T-helper 1 cell treated with Interleukin-12 subunit alpha and Interleukin-12 subunit beta and Interleukin-4 antibody, amounts not matched to agents 30 μg/mL and 1 μg/mL, for 36 hours (primary cell): ENCODE measurements around the gene CAMTA1.

ENCODE experiments used
- H3K27ac Mint-ChIP-seq: one replicate; pipeline ENCODE4 v1.8.0; 2021; ENCODE audit warnings: mild to moderate bottlenecking, mixed read lengths
- H3K27me3 Mint-ChIP-seq: one replicate; pipeline ENCODE4 v1.8.0; 2021; ENCODE audit warnings: low read depth, mixed read lengths
- H3K36me3 Mint-ChIP-seq: one replicate; pipeline ENCODE4 v1.8.0; 2021; ENCODE audit warnings: low read depth, mixed read lengths
- H3K4me1 Mint-ChIP-seq: one replicate; pipeline ENCODE4 v1.8.0; 2021; ENCODE audit warnings: low read depth, mixed read lengths
- H3K4me3 Mint-ChIP-seq: one replicate; pipeline ENCODE4 v1.8.0; 2021; ENCODE audit warnings: mild to moderate bottlenecking, moderate library complexity, mixed read lengths
- H3K9me3 Mint-ChIP-seq: one replicate; pipeline ENCODE4 v1.8.0; 2021; ENCODE audit warnings: mixed read lengths

The CAMTA1 gene

DNA sequence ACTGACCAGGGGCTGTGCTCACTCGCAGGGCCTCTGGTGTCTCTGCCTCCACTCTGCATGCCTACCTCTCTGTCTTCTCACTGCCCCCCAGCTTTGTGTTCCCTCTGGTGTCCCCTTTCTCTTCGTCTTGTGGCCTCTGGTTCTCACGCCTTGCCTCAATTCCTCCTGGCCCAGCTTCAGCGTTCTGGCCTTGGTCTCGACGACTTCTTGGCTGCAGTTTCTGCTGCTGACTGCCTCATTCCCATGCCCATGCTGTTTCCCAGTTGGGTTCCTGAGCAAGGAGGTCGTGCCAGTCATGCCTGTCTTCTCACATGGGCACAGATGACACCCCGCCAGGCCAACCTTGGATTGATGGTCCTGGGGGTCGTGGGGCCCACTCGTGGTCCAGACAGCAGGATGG lies 562.8 kb downstream of the CAMTA1 start:
- Mint-ChIP-seq H3K9me3 (no peaks in the 10 kb centered on the region), H3K27me3 (no peaks in the 10 kb centered on the region), H3K27ac (no peak overlapping the region), H3K4me1 (no peaks in the 10 kb centered on the region), H3K4me3 (no peak overlapping the region), H3K36me3 (no peaks in the 10 kb centered on the region)

DNA sequence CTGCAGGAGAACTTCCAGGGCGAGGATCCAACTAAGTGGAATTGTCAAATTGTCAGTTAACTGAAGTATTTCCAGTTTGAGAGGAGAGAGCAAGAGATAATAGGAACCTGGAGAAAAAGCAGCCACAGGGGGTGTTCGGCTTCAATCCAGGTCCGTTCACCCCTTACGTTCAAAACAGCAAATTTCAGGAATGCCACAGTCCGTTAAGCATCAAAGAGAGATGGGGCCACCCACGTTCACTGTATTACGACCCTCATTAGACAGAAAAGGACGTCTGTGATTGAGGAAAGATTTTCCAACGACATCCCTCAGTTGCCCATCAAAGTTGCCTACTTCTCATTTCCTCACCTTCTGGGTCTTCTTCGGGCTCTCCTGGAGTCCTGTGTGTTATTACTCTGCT lies 563.3 kb downstream of the CAMTA1 start:
- Mint-ChIP-seq H3K27ac (no peak overlapping the region), H3K27me3 (no peaks in the 10 kb centered on the region), H3K36me3 (no peaks in the 10 kb centered on the region), H3K4me1 (no peaks in the 10 kb centered on the region), H3K4me3 (no peak overlapping the region), H3K9me3 (no peaks in the 10 kb centered on the region)

DNA sequence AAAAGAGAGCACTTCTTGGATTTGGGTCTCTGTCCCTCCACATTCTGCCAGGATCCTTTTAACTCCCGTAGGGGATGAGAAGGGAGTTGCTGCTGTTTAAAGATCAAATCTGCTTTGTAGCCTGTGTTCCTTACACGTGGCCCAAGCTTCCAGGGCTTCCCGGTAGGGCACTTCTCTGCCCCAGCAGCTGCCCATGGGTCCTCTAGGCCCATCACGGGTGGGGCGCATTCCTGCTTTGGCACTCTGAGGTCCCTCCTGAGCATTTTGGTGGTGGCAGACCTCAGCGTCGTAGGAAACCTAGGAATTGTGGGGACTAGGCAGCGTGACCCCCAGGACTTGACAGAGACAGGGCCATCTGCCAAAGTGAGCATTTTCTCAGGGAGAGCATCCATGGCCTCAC lies 565.5 kb downstream of the CAMTA1 start:
- Mint-ChIP-seq H3K36me3 (no peaks in the 10 kb centered on the region), H3K9me3 (no peaks in the 10 kb centered on the region), H3K27me3 (no peaks in the 10 kb centered on the region)

DNA sequence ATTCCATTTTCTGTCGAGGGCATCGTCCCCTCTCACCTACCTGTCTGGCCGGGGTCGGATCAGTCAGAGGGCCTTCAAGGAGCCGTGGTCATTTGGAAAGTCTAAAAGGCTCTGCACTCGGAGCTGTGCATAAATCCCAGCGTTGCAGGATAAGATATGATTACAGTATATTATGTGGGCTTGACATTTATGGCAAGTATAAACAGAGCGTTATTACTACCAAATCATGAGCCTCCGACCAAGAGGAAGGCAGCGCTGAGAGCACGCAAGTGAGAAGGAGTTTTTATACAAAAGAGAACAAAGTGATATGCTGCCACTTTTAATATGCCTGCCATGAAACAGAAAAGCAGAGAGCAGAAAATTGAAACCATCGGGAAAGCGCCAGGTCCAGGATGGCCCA lies 566.4 kb downstream of the CAMTA1 start:
- H3K4me3 Mint-ChIP-seq, result no peak overlapping the region

More for the DNA sequence above, 565.5 kb downstream of the CAMTA1 start:
- H3K4me1 Mint-ChIP-seq, result no peaks in the 10 kb centered on the region
- H3K4me3 Mint-ChIP-seq, result no peak overlapping the region
- no peak overlapping the region for H3K27ac Mint-ChIP-seq

DNA sequence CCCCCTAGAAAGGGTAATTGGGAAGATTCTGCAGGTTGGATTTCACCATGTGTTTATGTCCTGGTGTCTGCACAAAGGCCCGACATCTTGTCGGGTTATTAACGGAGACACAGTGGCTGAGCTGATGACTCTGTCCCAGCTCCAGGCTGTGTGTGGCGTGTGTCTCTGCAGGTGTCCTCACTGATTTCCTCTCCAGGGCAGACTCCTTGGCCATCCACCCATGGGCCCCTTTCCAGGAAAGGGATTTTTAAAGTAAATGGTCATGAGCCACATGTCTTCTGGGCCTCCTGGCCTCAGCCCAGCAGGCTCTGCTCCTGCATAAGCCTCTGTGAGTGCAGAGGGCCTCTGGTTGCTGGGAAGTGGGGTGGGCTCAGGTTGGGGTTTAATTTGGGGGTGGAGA lies 567.1 kb downstream of the CAMTA1 start:
- Mint-ChIP-seq H3K27me3 (no peaks in the 10 kb centered on the region), H3K4me3 (no peak overlapping the region), H3K9me3 (no peaks in the 10 kb centered on the region), H3K27ac (no peak overlapping the region), H3K36me3 (no peaks in the 10 kb centered on the region), H3K4me1 (no peaks in the 10 kb centered on the region)

More for the DNA sequence above, 566.4 kb downstream of the CAMTA1 start:
- H3K9me3 Mint-ChIP-seq, result no peaks in the 10 kb centered on the region
- no peak overlapping the region for H3K27ac Mint-ChIP-seq
- H3K36me3 Mint-ChIP-seq, result no peaks in the 10 kb centered on the region
- no peaks in the 10 kb centered on the region for H3K4me1 Mint-ChIP-seq
- H3K27me3 Mint-ChIP-seq, result no peaks in the 10 kb centered on the region

DNA sequence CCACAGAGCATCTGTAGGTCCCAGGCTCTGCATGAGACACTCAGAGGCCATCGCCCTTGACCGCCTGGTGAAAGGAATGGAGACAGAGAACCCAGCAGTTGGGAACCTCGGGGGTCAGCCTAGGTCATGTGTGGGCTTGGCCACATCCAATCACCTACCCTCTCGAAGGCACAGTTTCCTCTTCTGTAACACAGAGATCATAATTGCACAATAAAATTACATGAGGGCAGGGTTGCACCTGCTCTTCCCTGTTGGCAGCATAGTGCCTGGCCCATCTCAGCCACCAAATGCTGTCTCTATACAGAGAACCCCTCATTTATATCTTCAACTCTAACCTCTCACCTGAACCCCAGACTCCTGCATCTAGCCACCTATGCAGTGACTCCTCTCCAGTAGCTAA lies 567.7 kb downstream of the CAMTA1 start:
- Mint-ChIP-seq H3K4me3 (no peak overlapping the region), H3K9me3 (no peaks in the 10 kb centered on the region), H3K36me3 (no peaks in the 10 kb centered on the region), H3K27me3 (no peaks in the 10 kb centered on the region), H3K27ac (no peak overlapping the region), H3K4me1 (no peaks in the 10 kb centered on the region)

DNA sequence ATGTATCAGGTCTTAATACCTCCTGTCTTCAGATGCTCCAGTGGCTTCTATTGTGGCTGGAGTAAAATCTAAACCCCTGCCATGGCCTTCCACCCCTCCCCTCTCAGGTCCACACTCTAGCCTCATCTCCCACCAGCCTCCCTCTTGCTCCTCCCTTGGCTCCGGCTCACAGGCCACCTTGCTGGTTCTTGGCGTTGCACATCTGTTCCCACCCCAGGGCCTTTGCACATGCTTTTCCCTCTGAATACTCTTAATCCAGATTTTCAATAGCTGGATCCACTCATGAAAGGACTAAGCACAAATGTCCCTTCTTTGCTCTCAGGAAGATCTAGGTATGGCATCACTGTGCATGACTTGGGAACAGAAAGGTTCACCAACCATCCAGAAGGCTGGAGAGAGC lies 570.4 kb downstream of the CAMTA1 start:
- H3K27me3 Mint-ChIP-seq, result no peaks in the 10 kb centered on the region
- H3K4me1 Mint-ChIP-seq, result no peaks in the 10 kb centered on the region
- no peaks in the 10 kb centered on the region for H3K9me3 Mint-ChIP-seq
- no peaks in the 10 kb centered on the region for H3K36me3 Mint-ChIP-seq
- no peak overlapping the region for H3K4me3 Mint-ChIP-seq
- no peak overlapping the region for H3K27ac Mint-ChIP-seq

DNA sequence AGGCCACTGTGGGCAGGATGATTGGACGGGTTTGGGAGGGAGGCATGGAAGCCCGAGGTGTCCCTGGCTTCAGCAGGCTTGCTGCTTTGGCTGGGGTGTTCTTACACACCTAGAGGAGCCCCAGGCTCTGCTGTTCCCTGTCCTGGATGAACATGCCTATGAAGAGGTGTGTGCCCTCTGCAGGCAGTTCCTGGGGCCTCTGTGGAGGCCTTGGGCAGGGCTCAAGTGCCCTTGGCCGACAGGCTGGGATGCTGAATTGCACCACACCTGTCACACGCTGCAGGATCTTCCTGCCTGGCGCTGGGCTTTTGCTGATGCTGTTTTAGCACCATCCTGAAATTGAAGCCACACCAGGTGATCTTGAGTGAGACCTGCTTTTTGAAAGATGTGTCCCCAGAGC lies 570.8 kb downstream of the CAMTA1 start:
- Mint-ChIP-seq H3K27ac (no peak overlapping the region), H3K4me1 (no peaks in the 10 kb centered on the region), H3K36me3 (no peaks in the 10 kb centered on the region), H3K4me3 (no peak overlapping the region), H3K27me3 (no peaks in the 10 kb centered on the region), H3K9me3 (no peaks in the 10 kb centered on the region)

DNA sequence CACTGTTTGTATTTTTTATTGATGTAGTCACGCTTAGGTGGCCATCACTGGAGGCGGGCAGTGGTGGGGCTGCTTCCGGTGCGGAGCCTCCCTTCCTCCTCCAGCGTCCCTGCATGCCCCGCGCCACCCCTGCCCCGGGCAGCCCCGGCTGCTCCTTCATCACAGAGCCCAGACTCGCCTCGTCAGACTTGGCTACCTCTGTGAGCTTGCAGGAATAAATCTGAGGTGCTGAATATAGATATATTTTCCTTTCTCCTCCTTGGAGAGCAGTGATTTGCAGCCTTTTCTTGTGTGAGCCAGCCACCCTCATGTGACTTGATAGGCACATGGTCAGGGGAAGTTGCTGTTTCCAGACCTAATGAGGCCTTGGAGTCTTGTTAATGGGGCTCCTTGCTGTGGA lies 573.2 kb downstream of the CAMTA1 start:
- H3K9me3 Mint-ChIP-seq, result no peaks in the 10 kb centered on the region
- no peaks in the 10 kb centered on the region for H3K36me3 Mint-ChIP-seq
- no peak overlapping the region for H3K4me3 Mint-ChIP-seq
- H3K4me1 Mint-ChIP-seq, result no peaks in the 10 kb centered on the region
- H3K27me3 Mint-ChIP-seq, result no peaks in the 10 kb centered on the region
- no peak overlapping the region for H3K27ac Mint-ChIP-seq

DNA sequence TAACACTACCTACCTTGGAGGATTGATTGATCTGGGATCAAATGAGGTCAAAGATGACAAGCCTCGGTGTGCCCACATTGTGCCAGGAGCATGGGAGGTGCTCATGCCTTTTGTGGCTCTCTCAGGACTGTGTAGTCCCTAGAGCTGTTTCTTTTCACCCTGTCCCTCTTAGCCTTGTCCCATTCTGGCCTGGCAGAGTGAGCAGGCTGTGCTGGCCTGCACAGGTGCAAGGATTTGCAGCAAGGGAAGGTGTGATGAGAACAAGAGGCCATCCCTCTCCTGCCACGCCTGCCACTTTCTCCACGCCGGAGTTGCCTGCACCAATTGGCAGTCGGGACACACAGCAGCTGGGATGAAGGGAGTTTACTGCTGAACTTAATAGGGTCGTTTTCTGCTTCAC lies 575.3 kb downstream of the CAMTA1 start:
- H3K27me3 Mint-ChIP-seq, result no peaks in the 10 kb centered on the region
- H3K4me1 Mint-ChIP-seq, result no peaks in the 10 kb centered on the region
- no peaks in the 10 kb centered on the region for H3K9me3 Mint-ChIP-seq
- no peak overlapping the region for H3K27ac Mint-ChIP-seq
- H3K36me3 Mint-ChIP-seq, result no peaks in the 10 kb centered on the region
- H3K4me3 Mint-ChIP-seq, result no peak overlapping the region

DNA sequence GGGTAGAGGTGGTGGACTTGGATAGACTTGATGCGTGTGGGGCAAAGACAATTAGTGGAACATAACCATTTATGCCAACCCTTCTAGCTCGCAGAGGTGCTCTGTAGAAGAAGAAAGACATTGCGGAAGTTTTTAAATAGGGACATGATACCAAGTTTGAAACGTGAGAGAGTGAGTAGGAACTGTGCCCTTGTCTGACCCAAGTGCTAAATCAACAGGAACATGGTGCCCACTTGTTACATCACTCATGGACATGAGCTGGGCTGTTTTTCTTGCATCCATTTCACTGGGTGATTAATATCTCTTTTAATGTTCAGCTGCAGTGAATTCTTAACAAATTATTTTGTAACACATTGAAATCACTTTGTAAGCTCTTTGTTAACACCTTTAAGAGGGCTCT lies 577.7 kb downstream of the CAMTA1 start:
- Mint-ChIP-seq H3K4me1 (no peaks in the 10 kb centered on the region), H3K36me3 (no peaks in the 10 kb centered on the region), H3K27me3 (no peaks in the 10 kb centered on the region), H3K27ac (no peak overlapping the region), H3K4me3 (no peak overlapping the region), H3K9me3 (no peaks in the 10 kb centered on the region)

DNA sequence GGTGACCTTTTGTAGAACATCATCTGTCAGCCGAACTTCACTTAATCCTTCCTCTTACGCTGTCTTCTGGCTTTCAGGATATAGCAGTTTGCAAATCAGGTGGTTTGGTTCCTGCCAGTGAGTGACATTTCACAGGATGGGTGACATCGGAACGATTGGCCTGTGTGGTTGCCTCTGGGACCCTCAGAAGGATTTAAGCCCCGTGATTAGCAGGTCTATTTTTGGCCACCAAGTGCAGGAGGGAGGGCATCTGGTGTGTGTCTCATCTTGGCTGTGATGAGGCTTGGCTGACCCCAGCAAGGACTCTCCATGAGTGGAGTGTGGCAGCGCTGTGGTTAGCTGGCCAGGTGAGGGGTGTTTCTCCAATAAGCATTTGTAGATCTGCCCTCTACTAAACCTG lies 578.2 kb downstream of the CAMTA1 start:
- no peaks in the 10 kb centered on the region for H3K36me3 Mint-ChIP-seq
- H3K27ac Mint-ChIP-seq, result no peak overlapping the region
- no peak overlapping the region for H3K4me3 Mint-ChIP-seq
- no peaks in the 10 kb centered on the region for H3K9me3 Mint-ChIP-seq
- H3K4me1 Mint-ChIP-seq, result no peaks in the 10 kb centered on the region
- no peaks in the 10 kb centered on the region for H3K27me3 Mint-ChIP-seq

DNA sequence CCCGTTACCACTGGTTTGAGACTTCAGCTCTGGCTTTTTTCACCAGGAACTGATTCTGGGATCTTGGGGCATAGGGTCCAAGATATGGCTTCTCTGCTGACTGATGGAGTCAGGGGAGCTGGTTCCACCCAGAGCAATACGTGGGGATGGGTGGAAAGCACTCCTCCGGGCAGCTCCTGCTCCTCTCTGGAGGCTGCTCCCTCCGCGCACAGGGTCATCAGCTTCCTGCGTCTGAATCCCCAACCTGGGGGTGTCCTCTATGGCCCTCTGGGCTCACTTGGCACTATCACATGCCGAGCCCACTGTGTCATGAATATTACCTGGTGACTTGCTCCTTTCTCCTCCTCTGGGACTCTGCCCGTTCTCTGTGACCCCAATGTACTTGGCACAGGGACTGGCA lies 580.5 kb downstream of the CAMTA1 start:
- H3K36me3 Mint-ChIP-seq, result no peaks in the 10 kb centered on the region
- no peaks in the 10 kb centered on the region for H3K27me3 Mint-ChIP-seq
- no peak overlapping the region for H3K27ac Mint-ChIP-seq
- H3K4me1 Mint-ChIP-seq, result no peaks in the 10 kb centered on the region
- no peaks in the 10 kb centered on the region for H3K9me3 Mint-ChIP-seq
- H3K4me3 Mint-ChIP-seq, result no peak overlapping the region

DNA sequence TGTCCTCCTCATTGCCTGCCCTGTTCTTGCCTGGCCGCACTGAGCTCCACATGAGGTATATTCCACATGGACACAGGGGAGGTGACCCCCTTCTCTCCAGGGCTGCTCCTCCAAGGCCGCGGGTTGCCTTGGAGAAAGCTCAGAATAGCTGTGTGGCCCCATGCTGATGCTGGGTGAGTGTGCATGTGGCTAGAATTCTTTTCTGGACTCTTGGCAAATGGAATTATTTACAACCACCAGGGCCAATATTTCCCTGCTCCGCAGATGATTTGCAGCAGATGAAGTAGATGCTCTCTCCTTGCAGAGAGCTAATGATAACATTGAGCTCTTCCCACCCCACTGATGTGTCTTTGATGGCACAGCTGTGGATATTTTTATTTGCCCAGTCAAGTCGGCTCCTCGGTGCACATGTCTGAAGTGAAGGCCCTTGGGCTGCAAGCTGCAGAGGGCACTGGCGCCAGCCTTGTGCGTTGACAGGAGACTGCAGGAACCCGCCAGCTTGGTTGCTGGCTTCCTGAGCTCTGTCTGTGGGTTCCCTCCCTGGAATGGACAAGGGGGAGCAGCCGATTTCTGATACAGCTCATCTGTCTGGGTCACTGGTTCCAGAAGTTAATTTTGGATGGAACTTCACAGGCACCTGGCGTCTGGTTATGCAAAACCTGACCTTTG lies 581.2 kb downstream of the CAMTA1 start:
- Mint-ChIP-seq H3K36me3 (no peaks in the 10 kb centered on the region), H3K27ac (no peak overlapping the region), H3K4me1 (no peaks in the 10 kb centered on the region), H3K9me3 (no peaks in the 10 kb centered on the region), H3K27me3 (no peaks in the 10 kb centered on the region), H3K4me3 (no peak overlapping the region)

DNA sequence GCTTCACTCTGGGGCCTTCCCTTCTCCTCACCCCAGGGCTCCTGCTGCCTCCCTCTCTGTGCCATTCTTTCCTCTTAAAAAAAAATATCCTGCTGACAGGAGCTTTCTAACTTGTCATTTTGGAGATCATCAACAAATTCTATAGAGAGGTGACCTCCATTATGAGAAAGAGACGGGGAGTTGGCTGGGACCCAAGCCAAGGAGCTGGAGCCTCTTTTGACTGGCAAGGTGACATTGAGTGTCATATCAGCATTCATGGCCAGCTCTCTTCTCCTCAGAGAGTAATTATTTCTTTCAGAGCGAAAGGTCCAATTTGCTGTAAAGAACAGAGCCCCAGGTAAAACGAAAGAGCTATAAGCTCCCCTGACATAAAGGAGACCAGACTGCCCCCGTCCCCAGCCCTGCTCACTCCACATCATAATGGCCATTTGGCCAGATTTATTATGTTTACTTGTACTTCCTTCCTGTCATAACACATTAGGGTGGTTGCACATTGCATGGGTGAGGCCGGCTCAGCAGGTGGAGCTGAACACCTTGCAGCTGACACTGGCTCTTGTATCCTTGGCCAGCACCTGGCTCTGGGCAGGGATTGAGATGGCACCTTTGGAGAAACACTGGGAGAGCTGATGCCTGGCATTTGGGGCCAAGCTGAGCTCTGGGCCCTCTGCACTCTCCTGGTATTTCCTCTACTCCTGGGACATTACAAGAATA lies 581.9 kb downstream of the CAMTA1 start:
- no peaks in the 10 kb centered on the region for H3K27me3 Mint-ChIP-seq
- H3K27ac Mint-ChIP-seq, result no peak overlapping the region
- H3K4me1 Mint-ChIP-seq, result no peaks in the 10 kb centered on the region
- no peaks in the 10 kb centered on the region for H3K9me3 Mint-ChIP-seq
- no peaks in the 10 kb centered on the region for H3K36me3 Mint-ChIP-seq
- H3K4me3 Mint-ChIP-seq, result no peak overlapping the region
